GM19035 (cell line): ENCODE results near the gene SLC39A11.
"Not testable (repeated sequence)": the region's sequence is repeated elsewhere in the genome, so short reads cannot be mapped to it uniquely, and the experiment has no call there.

Experiments used
- ATAC-seq: cut with Tn5 transposase; IDR thresholded peaks from one replicate; pipeline ENCODE4 v1.9.1; 2021; ENCODE audit not compliant: unreplicated experiment

The SLC39A11 gene

GRCh38 chr17:72804949-72805707 lies 287.4 kb downstream of the SLC39A11 start:
- no peak for ATAC-seq

GRCh38 chr17:72802726-72803125 lies 289.8 kb downstream of the SLC39A11 start:
- no peak for ATAC-seq

GRCh38 chr17:72797142-72797541 lies 295.3 kb downstream of the SLC39A11 start:
- ATAC-seq = no peak

- no peak for ATAC-seq
Observed at GRCh38 chr17:72795941-72796340, 296.5 kb downstream of the SLC39A11 start.

GRCh38 chr17:72794152-72794551 lies 298.3 kb downstream of the SLC39A11 start:
- ATAC-seq = no peak

- no peak for ATAC-seq
Observed at GRCh38 chr17:72792771-72793170, 299.7 kb downstream of the SLC39A11 start.

GRCh38 chr17:72790190-72790589 lies 302.3 kb downstream of the SLC39A11 start:
- no peak for ATAC-seq

- no peak for ATAC-seq
Observed at GRCh38 chr17:72789711-72790110, 302.8 kb downstream of the SLC39A11 start.

- ATAC-seq = no peak
Observed at GRCh38 chr17:72788950-72789585, 303.4 kb downstream of the SLC39A11 start.

- no peak for ATAC-seq
Observed at GRCh38 chr17:72786209-72786608, 306.3 kb downstream of the SLC39A11 start.

GRCh38 chr17:72782985-72783701 lies 309.3 kb downstream of the SLC39A11 start:
- no peak for ATAC-seq

GRCh38 chr17:72782437-72782836 lies 310.1 kb downstream of the SLC39A11 start:
- not testable (repeated sequence) for ATAC-seq

- ATAC-seq = no peak
Observed at GRCh38 chr17:72778169-72779151, 314.0 kb downstream of the SLC39A11 start.

- no peak for ATAC-seq
Observed at GRCh38 chr17:72775919-72776318, 316.6 kb downstream of the SLC39A11 start.

GRCh38 chr17:72775237-72775636 lies 317.3 kb downstream of the SLC39A11 start:
- ATAC-seq = no peak

- no peak for ATAC-seq
Observed at GRCh38 chr17:72774236-72774635, 318.3 kb downstream of the SLC39A11 start.

- ATAC-seq = not testable (repeated sequence)
Observed at GRCh38 chr17:72773225-72773624, 319.3 kb downstream of the SLC39A11 start.

- no peak for ATAC-seq
Observed at GRCh38 chr17:72772331-72772821, 320.1 kb downstream of the SLC39A11 start.

- no peak for ATAC-seq
Observed at GRCh38 chr17:72771734-72772133, 320.8 kb downstream of the SLC39A11 start.

- no peak for ATAC-seq
Observed at GRCh38 chr17:72766761-72767356, 325.6 kb downstream of the SLC39A11 start.
